Heart right ventricle (tissue), 16 donors: ENCODE results near the gene DIAPH3. TPM values are rescaled to one million over a fixed set of nuclear protein-coding genes. Genes with fewer than 3 reads are reported as not detected.

Experiments used
- ATAC-seq, 8 donors: fragments of 200-7000 bp; cut with Tn5 transposase; one replicate each; pipeline ENCODE4 v1.9.1; 2020; ENCODE audit warnings: mild to moderate bottlenecking in 8 of 8, moderate library complexity in 8 of 8, moderate number of reproducible peaks in 1 of 8
- DNase-seq, 2 donors: peaks; one replicate each; pipeline ENCODE4 v3.0.0-alpha.2; 2020
- H3K27ac ChIP-seq, 10 donors: fragments of 200-600 bp; sonication (generic) in 2 of 10; one replicate each; pipeline versions ENCODE4 v1.5.0 to v1.8.0; 2020 to 2022; ENCODE audit warnings: mild to moderate bottlenecking in 3 of 10
- H3K27me3 ChIP-seq, 7 donors: fragments of 200-600 bp; one replicate each; pipeline ENCODE4 v1.8.0; 2021 to 2022; ENCODE audit warnings: mild to moderate bottlenecking in 2 of 7
- H3K36me3 ChIP-seq, 9 donors: fragments of 200-600 bp; sonication (generic) in 1 of 9; one replicate each; pipeline versions ENCODE4 v1.5.0 to v1.8.0; 2020 to 2022; ENCODE audit warnings: mild to moderate bottlenecking in 2 of 9
- H3K4me1 ChIP-seq, 9 donors: fragments of 200-600 bp; sonication (generic) in 1 of 9; one replicate each; pipeline versions ENCODE4 v1.5.0 to v1.8.0; 2020 to 2022; ENCODE audit warnings: mild to moderate bottlenecking in 4 of 9
- H3K4me3 ChIP-seq, 10 donors: fragments of 200-600 bp; sonication (generic) in 2 of 10; one replicate each; pipeline versions ENCODE4 v1.5.0 to v1.8.0; 2020 to 2022; ENCODE audit warnings: mild to moderate bottlenecking in 7 of 10, moderate library complexity in 2 of 10
- H3K9me3 ChIP-seq, 11 donors: fragments of 200-600 bp in 10 of 11; sonication (generic) in 2 of 11; one replicate each; pipeline versions ENCODE4 v1.5.0 to v1.8.0; 2013 to 2022; ENCODE audit warnings: mild to moderate bottlenecking in 2 of 11, control low read depth in 1 of 11, moderate library complexity in 1 of 11
- CTCF ChIP-seq, 9 donors: fragments of 200-600 bp; sonication (generic) in 2 of 9; IDR thresholded peaks; one replicate each; pipeline versions ENCODE4 v1.5.0 to v1.8.0; 2021 to 2022; ENCODE audit warnings: antibody characterized with exemption in 9 of 9, mild to moderate bottlenecking in 5 of 9, moderate library complexity in 1 of 9
- WGBS, 2 donors: extraction: QIAGEN DNeasy Blood & Tissue Kit; methylation state at CpG; one replicate each; pipeline ENCODE4 v1.1.7; 2013; ENCODE audit warnings: inconsistent platforms in 1 of 2; 5-methylcytosine and 5-hydroxymethylcytosine counted together
- intact Hi-C, 10 donors: fragments of 100-400 bp; cut with DNase I; formaldehyde crosslinking; loops; one replicate each; pipeline versions ENCODE4 v1.11.1 to v1.14.2; 2022
- polyA plus RNA-seq, 2 donors: library from polyadenylated mRNA; stranded (reverse); fragments of 200-250 nt; gene quantifications; one replicate each; pipeline ENCODE4 v1.2.3, GENCODE V29; 2013
- total RNA-seq, 10 donors: library from RNA; stranded (reverse); fragmentation: NEBNext Ultra II Directional in 3 of 10; extraction: Animal tissue kit (Norgen Biotek cat#: 25700) in 3 of 10; gene quantifications; one replicate each; pipeline versions ENCODE4 v1.2.1 to v1.2.4, GENCODE V29; 2021 to 2023
- donor health status: Arrhythmogenic right ventricular cardiomyopathy.
- donor health status: ischemic (EF 13 %, LVEDD 7.1; RV severe dilation, severe dysfunction).
- donor health status: healthy with polysubstance abuse.
- donor health status: DM: no; HTN: yes; CAD: no.
- donor health status: DM: no; HTN: no; CAD: no.
- donor health status: ischemic (EF 25% LVEDD 6.9; RV normal size, moderate dysfunction).
- donor health status: ischemic (EF 25% LVEDD 5.7; RV mildly dilated, moderate dysfunction).
- donor health status: healthy.
- donor health status: DM: yes; HTN: yes; CAD: no.
- donor health status: Ischemic cardiomyopathy.
- donor health status: ischemic (EF 35%, LVEDD 5.7; RV mildly dilated, moderate dysfunction).
- donor health status: nonischemic (EF 11% LVEDD 7.7; RV severe dilation, severe dysfunction).
- donor health status: DM: yes; HTN: yes; CAD: no.
- donor health status: PGD.
- donor health status: ischemic (EF 29% LVEDD 5.4; RV normal size, mild dysfunction).
- donor health status: nonischemic (EF 23%, LVEDD 6.1; RV moderate dilation, normal function).

DIAPH3 gene
- total and polyA plus RNA-seq, 12 donors, result 0.04 to 2.2 (median 0.19) TPM

DNA sequence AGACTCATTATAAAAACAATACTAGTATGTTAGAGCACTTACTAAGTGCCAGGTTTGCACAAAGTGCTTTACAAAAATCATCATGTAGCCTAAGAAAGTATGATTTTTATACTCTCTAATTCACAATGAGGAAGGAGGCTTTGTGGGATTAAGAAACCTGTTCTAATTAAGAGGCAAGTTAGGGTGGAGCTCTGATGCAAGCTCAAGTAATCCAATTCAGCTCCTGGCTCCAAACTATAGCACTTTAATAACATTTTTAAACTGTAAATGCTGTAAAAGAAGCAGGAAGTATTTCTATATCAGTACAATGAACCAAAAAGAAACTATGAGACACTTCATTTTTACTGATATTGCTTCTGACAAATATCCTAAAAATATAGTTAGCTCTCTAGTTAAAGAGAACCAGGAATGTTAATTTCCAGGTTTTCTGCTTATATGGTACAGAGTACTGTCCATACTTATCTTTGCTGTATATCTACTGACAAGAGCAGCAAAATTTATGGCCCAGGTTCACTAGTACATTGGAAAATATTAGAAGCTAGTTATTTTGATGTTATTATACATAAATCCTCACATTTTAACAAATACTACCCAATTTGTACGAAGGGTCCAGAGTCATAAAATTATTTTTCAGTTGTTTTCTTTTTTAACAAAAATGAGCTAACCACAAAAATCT lies 482.0 kb downstream of the DIAPH3 start:
- WGBS, 2 donors, result 96 to 97% methylated on average over 1 of the region's 1 CpG
- ATAC-seq (no peak), DNase-seq (no peak)
- intact Hi-C loops, result loop anchor here in 4 of 10 donors (10.0 kb wide), 2 partner anchors 223 to 753 kb away; no protein-coding TSS in a partner anchor
- H3K27ac ChIP-seq, result no peak overlapping the region
- H3K4me1 ChIP-seq, result peaks cover 0 to 23% (median 10%) of the 10 kb centered on the region in 9 donors
- H3K36me3 ChIP-seq, result no peaks in the 10 kb centered on the region
- no peak overlapping the region for H3K4me3 ChIP-seq
- TF ChIP-seq CTCF (IDR thresholded peaks at IDR 0.05), result no peak
- no peaks in the 10 kb centered on the region for H3K27me3 ChIP-seq
- H3K9me3 ChIP-seq, result no peaks in the 10 kb centered on the region

DNA sequence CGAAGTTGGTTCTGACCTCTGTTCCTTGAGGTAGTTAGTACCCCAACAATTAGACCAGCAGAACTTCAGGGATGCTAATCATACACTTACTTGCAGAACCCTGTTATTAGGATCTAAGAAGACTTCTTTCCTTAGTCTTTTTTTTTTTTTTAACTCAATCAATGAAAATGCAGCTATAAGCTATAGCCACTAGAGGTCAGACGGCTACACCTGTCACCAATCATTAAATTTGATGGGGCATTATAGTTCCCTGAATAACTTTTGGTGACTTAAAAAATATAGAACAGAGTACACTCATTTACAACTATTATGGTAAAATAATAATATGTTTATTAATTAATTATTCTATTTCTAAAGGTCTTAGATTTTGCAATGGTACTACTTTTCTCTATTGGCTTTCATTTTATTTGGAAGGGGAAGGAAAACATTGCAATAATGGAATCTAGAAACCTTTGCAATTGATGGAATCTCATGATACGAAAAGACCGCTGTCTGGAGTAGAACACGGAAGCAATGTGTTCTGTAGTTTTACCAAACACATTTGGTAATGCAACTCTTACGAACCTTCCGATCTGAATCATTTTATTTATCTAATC lies 483.2 kb downstream of the DIAPH3 start:
- intact Hi-C loops, result loop anchor here in 4 of 10 donors (10.0 kb wide), 2 partner anchors 224 to 754 kb away; no protein-coding TSS in a partner anchor
- H3K4me3 ChIP-seq, result no peak overlapping the region
- WGBS, 2 donors, result 79 to 81% methylated on average over 7 of the region's 7 CpGs
- H3K9me3 ChIP-seq, result no peaks in the 10 kb centered on the region
- no peak for ATAC-seq
- peaks cover 0 to 23% (median 10%) of the 10 kb centered on the region in 9 donors for H3K4me1 ChIP-seq
- H3K27me3 ChIP-seq, result no peaks in the 10 kb centered on the region
- no peaks in the 10 kb centered on the region for H3K36me3 ChIP-seq
- DNase-seq, result no peak
- no peak overlapping the region for H3K27ac ChIP-seq
- TF ChIP-seq CTCF (IDR thresholded peaks at IDR 0.05), result peak in 8 of 9 donors; percentile 18 to 73 (median 62)

DNA sequence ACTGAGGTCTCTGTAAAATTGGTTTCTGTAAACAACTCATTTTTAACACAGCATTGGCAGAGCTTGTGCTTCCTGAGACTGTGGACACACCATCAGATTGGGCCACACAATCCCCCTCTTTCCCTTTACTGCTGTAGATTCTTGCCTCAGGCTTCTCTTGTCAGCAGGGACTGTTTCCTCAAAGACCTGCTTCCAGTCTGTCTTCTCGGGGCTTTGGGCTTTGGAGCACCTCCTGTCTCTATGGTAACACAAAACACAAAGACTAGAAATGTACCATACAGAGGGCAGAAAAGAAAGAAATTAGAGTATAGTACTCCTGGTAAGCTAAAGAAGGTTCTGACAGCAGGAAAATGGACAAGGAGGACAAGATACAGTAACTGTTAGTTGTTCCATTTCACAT lies 484.5 kb downstream of the DIAPH3 start:
- Histone ChIP-seq H3K4me1 (peaks cover 0 to 23% (median 10%) of the 10 kb centered on the region in 9 donors), H3K36me3 (no peaks in the 10 kb centered on the region), H3K4me3 (no peak overlapping the region), H3K27ac (no peak overlapping the region), H3K9me3 (no peaks in the 10 kb centered on the region), H3K27me3 (no peaks in the 10 kb centered on the region)
- no peak for TF ChIP-seq CTCF (IDR thresholded peaks at IDR 0.05)
- 30 to 35% methylated on average over 1 of the region's 1 CpG for WGBS, 2 donors
- intact Hi-C loops, result loop anchor here in 8 of 10 donors (2.0 to 10.0 kb wide), 8 partner anchors 147 to 656 kb away; no protein-coding TSS in a partner anchor
- no peak for DNase-seq
- peak in 1 of 8 donors; percentile 28 for ATAC-seq

GRCh38 chr13:59677966-59678814 lies 485.5 kb downstream of the DIAPH3 start:
- no peak overlapping the region for H3K4me3 ChIP-seq
- H3K27me3 ChIP-seq, result no peaks in the 10 kb centered on the region
- H3K9me3 ChIP-seq, result no peaks in the 10 kb centered on the region
- peak; percentile 67 to 92 (median 84) for TF ChIP-seq CTCF (IDR thresholded peaks at IDR 0.05)
- peak overlapping the region in 7 of 10 donors; percentile 14 to 72 (median 53) for H3K27ac ChIP-seq
- WGBS, 2 donors, result 46 to 53% methylated on average over 6 of the region's 6 CpGs
- peaks cover 0 to 23% (median 11%) of the 10 kb centered on the region in 9 donors for H3K4me1 ChIP-seq
- H3K36me3 ChIP-seq, result no peaks in the 10 kb centered on the region
- intact Hi-C loops, result loop anchor here in 9 of 10 donors (1.0 to 10.0 kb wide), 10 partner anchors 146 to 657 kb away; no protein-coding TSS in a partner anchor
- peak in 1 of 2 donors; percentile 38 for DNase-seq
- ATAC-seq, result peak; percentile 70 to 94 (median 88)
